CD8-positive, alpha-beta memory T cell (primary cell): Measurements from ENCODE around the gene UNC5C. TPM values are rescaled to one million over a fixed set of nuclear protein-coding genes. Genes with fewer than 3 reads are reported as not detected.

Source experiments
- CTCF ChIA-PET: fragments of 350-600 bp; sonication (Branson Sonifier 250); formaldehyde crosslinking; loops from one replicate; lab custom pipeline; 2021; ENCODE audit warnings: antibody characterized with exemption; lab: Charles Lee
- POLR2A ChIA-PET: fragments of 350-600 bp; sonication (Branson Sonifier 250); formaldehyde crosslinking; loops from one replicate; lab custom pipeline; 2021; ENCODE audit warnings: antibody characterized with exemption; lab: Charles Lee
- DNase-seq, 5 donors: peaks; one replicate each; pipeline versions ENCODE4 v3.0.0 to v3.0.0-alpha.2; 2020 to 2022; ENCODE audit warnings: mixed read lengths in 1 of 5
- H3K27ac ChIP-seq: one replicate; pipeline ENCODE4 v1.7.0; 2013; ENCODE audit warnings: low read depth, mild to moderate bottlenecking, low read length, moderate library complexity
- H3K27me3 ChIP-seq: 2 replicates; pipeline ENCODE4 v1.7.0; 2013; ENCODE audit warnings: low read length, mild to moderate bottlenecking; ENCODE audit not compliant: insufficient read depth, poor library complexity, severe bottlenecking
- H3K36me3 ChIP-seq: 2 replicates; pipeline ENCODE4 v1.7.0; 2013; ENCODE audit warnings: mild to moderate bottlenecking, low read length, moderate library complexity; ENCODE audit not compliant: insufficient read depth
- H3K4me1 ChIP-seq: 2 replicates; pipeline ENCODE4 v1.7.0; 2013; ENCODE audit warnings: mild to moderate bottlenecking, low read length, moderate library complexity; ENCODE audit not compliant: insufficient read depth
- H3K4me3 ChIP-seq: 2 replicates; pipeline ENCODE4 v1.7.0; 2013; ENCODE audit warnings: mild to moderate bottlenecking, low read length
- H3K9me3 ChIP-seq: 2 replicates; pipeline ENCODE4 v1.7.0; 2013; ENCODE audit warnings: mild to moderate bottlenecking, low read length
- H3K27ac Mint-ChIP-seq, 8 donors: one replicate each; pipeline ENCODE4 v1.8.0; 2020 to 2021; ENCODE audit warnings: mixed read lengths in 8 of 8, mild to moderate bottlenecking in 6 of 8, inconsistent platforms in 3 of 8, moderate library complexity in 3 of 8
- H3K27me3 Mint-ChIP-seq, 2 donors: one replicate each; pipeline ENCODE4 v1.8.0; 2020 to 2021; ENCODE audit warnings: mixed read lengths in 2 of 2, mild to moderate bottlenecking in 1 of 2, moderate library complexity in 1 of 2
- H3K36me3 Mint-ChIP-seq, 3 donors: one replicate each; pipeline ENCODE4 v1.8.0; 2020 to 2021; ENCODE audit warnings: mixed read lengths in 3 of 3, inconsistent platforms in 1 of 3, mild to moderate bottlenecking in 1 of 3
- H3K4me1 Mint-ChIP-seq, 3 donors: one replicate each; pipeline ENCODE4 v1.8.0; 2020 to 2021; ENCODE audit warnings: mixed read lengths in 3 of 3, inconsistent platforms in 1 of 3, mild to moderate bottlenecking in 1 of 3
- H3K4me3 Mint-ChIP-seq, 7 donors: one replicate each; pipeline ENCODE4 v1.8.0; 2020 to 2021; ENCODE audit warnings: mixed read lengths in 7 of 7, mild to moderate bottlenecking in 6 of 7, moderate library complexity in 4 of 7, inconsistent platforms in 2 of 7
- H3K9me3 Mint-ChIP-seq, 5 donors: one replicate each; pipeline ENCODE4 v1.8.0; 2020 to 2022; ENCODE audit warnings: mixed read lengths in 5 of 5, mild to moderate bottlenecking in 3 of 5, moderate library complexity in 2 of 5, inconsistent platforms in 1 of 5
- polyA plus RNA-seq: library from polyadenylated mRNA; unstranded; fragments of 300-500 nt; fragmentation: Illumina TruSeq; gene quantifications from one replicate; pipeline ENCODE4 v1.2.3, GENCODE V29; 2021
- total RNA-seq, 2 experiments: library from RNA; stranded (reverse); gene quantifications; one replicate each; pipeline ENCODE4 v1.2.3, GENCODE V29; 2021

UNC5C gene
- total and polyA plus RNA-seq, 3 experiments from 2014 or later, result not detected

DNA sequence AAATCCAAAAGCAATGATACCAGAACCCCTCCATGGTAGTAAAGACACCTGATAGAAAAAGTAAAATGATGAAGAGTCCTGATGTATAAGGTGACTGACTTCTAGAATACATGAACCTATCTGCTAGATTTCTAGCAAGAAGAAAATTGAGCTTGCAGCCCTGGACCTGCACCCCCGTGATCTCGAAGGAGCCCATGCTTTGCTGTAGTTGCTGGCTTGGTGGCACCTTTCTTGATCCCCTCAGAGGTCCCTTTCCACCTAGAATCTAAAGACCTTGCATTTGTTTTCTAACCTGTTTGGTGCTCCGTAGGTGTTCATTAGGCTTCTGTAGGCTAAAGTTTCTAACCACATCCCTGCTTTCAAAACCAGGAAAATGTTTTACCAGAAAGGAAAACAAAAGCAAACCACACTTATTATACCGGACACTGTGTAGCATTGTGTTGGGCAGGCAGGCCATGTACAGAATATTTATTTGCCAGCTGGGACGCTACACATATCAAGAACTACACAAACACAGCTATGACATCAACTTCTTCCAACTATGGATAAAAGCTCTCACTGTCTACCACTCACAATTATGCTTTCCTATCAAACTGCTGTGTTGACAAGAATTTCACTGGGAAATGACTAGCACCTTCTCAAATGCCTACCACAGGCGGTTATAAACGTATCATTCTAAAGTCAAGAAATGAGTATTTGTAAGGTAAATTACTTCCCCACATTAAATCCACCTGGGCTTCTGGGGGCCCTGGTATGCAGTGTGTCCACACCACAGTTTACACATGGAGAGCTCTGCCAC, 316.2 kb downstream of the UNC5C start:
- DNase-seq, result no peak
- H3K27me3 Mint-ChIP-seq, result no peaks in the 10 kb centered on the region
- ChIA-PET POLR2A (no interaction called here), CTCF (no interaction called here)
- H3K4me3 Mint-ChIP-seq, result no peak overlapping the region
- no peaks in the 10 kb centered on the region for H3K9me3 Mint-ChIP-seq
- no peaks in the 10 kb centered on the region for H3K27me3 ChIP-seq
- H3K9me3 ChIP-seq, result no peaks in the 10 kb centered on the region
- H3K4me1 ChIP-seq, result no peaks in the 10 kb centered on the region
- H3K27ac ChIP-seq, result no peak overlapping the region
- H3K36me3 Mint-ChIP-seq, result no peaks in the 10 kb centered on the region
- no peak overlapping the region for H3K4me3 ChIP-seq
- no peaks in the 10 kb centered on the region for H3K36me3 ChIP-seq
- no peak overlapping the region for H3K27ac Mint-ChIP-seq
- no peaks in the 10 kb centered on the region for H3K4me1 Mint-ChIP-seq

DNA sequence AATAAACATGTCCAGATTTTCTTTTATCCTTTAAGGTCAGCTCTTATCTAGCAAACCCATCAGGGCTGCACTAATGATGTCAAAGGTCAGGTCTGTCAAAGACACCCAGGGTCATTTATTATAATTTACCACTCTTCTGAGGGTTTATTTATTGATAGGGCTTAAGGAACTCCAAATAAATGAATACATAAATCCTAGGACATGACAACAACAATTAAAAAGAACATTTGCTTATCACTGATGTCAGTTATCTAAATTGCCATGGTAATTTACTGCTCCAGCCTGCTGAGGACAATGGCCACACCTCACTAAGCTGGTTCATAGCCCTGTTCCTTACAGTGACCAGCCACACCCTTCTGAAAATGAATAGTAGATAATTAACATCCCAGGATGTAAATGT, 317.1 kb downstream of the UNC5C start:
- Histone ChIP-seq H3K27ac (no peak overlapping the region), H3K27me3 (no peaks in the 10 kb centered on the region), H3K36me3 (no peaks in the 10 kb centered on the region), H3K4me3 (no peak overlapping the region), H3K9me3 (no peaks in the 10 kb centered on the region), H3K4me1 (no peaks in the 10 kb centered on the region)
- H3K36me3 Mint-ChIP-seq, result no peaks in the 10 kb centered on the region
- POLR2A ChIA-PET, result no interaction called here
- no peak overlapping the region for H3K4me3 Mint-ChIP-seq
- no peak overlapping the region for H3K27ac Mint-ChIP-seq
- DNase-seq, result no peak
- H3K4me1 Mint-ChIP-seq, result no peaks in the 10 kb centered on the region
- H3K27me3 Mint-ChIP-seq, result no peaks in the 10 kb centered on the region
- H3K9me3 Mint-ChIP-seq, result no peaks in the 10 kb centered on the region
- CTCF ChIA-PET, result no interaction called here

DNA sequence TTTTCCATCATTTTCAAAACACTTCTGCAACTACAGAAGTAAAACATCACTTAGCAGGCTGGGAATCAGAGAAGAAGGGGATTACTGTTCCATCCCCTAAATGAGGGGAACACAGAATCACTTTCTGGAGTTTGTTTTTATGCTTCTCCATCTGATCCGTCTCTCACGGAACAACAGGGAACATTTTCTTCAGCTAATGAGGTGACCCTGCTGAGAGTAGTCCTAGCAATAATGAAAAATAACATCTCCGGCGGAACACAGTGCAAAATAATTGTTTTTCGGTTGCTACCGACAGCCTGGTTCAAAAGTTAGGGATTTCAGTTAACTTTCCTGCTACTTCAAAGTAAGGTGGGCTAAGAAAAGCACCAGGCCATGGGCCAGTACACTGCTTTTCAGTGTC, 322.9 kb downstream of the UNC5C start:
- no peak overlapping the region for H3K27ac ChIP-seq
- H3K36me3 Mint-ChIP-seq, result no peaks in the 10 kb centered on the region
- POLR2A ChIA-PET, result no interaction called here
- no peak overlapping the region for H3K27ac Mint-ChIP-seq
- H3K4me3 ChIP-seq, result no peak overlapping the region
- H3K4me3 Mint-ChIP-seq, result no peak overlapping the region
- H3K4me1 Mint-ChIP-seq, result no peaks in the 10 kb centered on the region
- H3K4me1 ChIP-seq, result no peaks in the 10 kb centered on the region
- no peaks in the 10 kb centered on the region for H3K9me3 Mint-ChIP-seq
- H3K27me3 ChIP-seq, result no peaks in the 10 kb centered on the region
- no peak for DNase-seq
- CTCF ChIA-PET, result no interaction called here
- no peaks in the 10 kb centered on the region for H3K36me3 ChIP-seq
- no peaks in the 10 kb centered on the region for H3K27me3 Mint-ChIP-seq
- H3K9me3 ChIP-seq, result no peaks in the 10 kb centered on the region

DNA sequence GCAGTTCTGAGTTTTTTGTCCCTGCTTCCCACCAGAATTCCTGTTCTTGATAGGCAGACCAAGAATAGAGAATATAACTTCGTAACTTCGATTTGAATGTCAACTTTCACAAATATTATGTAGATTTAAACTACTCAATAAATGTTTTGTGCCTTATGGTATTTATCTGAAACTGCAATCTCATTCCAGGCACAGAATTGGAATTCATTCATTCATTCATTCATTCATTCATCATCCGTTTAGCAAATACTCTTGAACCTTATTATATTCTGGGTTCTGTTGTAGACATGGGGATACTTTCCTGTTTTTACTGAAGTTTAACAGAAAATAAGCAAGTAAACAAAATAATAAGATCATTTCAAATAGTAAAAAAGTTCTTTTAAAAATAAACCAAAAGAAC, 324.4 kb downstream of the UNC5C start:
- no peaks in the 10 kb centered on the region for H3K36me3 Mint-ChIP-seq
- no peaks in the 10 kb centered on the region for H3K27me3 ChIP-seq
- ChIA-PET POLR2A (no interaction called here), CTCF (no interaction called here)
- no peak overlapping the region for H3K4me3 ChIP-seq
- no peak overlapping the region for H3K27ac Mint-ChIP-seq
- H3K9me3 Mint-ChIP-seq, result no peaks in the 10 kb centered on the region
- H3K27me3 Mint-ChIP-seq, result no peaks in the 10 kb centered on the region
- H3K27ac ChIP-seq, result no peak overlapping the region
- H3K4me1 ChIP-seq, result no peaks in the 10 kb centered on the region
- H3K4me1 Mint-ChIP-seq, result no peaks in the 10 kb centered on the region
- H3K36me3 ChIP-seq, result no peaks in the 10 kb centered on the region
- DNase-seq, result no peak
- H3K4me3 Mint-ChIP-seq, result no peak overlapping the region
- H3K9me3 ChIP-seq, result no peaks in the 10 kb centered on the region

DNA sequence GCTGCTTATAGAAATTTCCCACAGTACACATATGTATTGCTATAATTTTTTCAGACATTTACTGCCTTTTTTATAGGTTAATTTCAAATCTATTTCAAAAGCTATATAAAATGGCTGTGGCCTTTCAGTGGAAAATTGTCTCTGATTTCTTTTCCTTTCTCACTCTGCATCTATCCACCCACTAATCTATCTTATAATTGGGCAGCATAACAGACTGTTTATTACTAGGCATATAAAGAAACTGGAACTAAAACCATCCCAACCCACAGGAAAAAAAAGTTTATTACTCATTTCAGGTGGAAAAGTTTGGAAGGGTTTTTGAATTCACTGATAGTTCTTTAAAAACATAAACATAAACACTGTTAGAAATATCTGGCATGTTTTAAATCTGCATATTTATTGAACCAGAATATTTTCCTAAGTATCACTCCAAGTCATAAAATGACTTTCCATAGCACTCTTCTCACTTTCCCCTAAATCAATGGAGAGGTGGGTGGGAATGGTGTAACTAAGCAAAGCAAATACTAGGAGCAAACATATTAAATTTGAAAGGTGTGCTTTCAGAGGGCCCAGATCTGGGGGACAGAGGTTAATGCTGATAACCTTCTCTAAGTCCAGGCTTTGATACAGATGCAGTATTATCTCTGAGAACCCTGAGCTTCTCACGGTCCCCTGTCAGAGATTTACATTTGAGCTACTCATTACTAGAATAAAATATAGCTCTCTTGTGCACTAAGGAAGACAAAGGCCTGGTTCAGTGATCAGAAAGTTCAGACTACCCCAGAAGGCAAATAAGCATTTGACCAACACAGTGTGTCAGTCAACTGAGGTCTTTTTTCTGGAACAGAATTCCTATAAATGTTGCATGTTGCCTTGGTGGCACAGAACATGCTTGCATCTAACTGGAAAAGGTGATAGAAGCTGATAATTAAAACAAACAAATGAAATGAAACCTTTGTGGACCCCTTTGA, 328.3 kb downstream of the UNC5C start:
- Histone ChIP-seq H3K27ac (no peak overlapping the region), H3K36me3 (no peaks in the 10 kb centered on the region), H3K4me3 (no peak overlapping the region), H3K27me3 (no peaks in the 10 kb centered on the region), H3K4me1 (no peaks in the 10 kb centered on the region), H3K9me3 (no peaks in the 10 kb centered on the region)
- no peak for DNase-seq
- CTCF ChIA-PET, result no interaction called here
- Mint-ChIP-seq H3K27ac (no peak overlapping the region), H3K27me3 (peaks cover 0 to 6% of the 10 kb centered on the region in 2 donors), H3K36me3 (no peaks in the 10 kb centered on the region), H3K4me3 (no peak overlapping the region), H3K9me3 (no peaks in the 10 kb centered on the region), H3K4me1 (no peaks in the 10 kb centered on the region)
- POLR2A ChIA-PET, result no interaction called here

DNA sequence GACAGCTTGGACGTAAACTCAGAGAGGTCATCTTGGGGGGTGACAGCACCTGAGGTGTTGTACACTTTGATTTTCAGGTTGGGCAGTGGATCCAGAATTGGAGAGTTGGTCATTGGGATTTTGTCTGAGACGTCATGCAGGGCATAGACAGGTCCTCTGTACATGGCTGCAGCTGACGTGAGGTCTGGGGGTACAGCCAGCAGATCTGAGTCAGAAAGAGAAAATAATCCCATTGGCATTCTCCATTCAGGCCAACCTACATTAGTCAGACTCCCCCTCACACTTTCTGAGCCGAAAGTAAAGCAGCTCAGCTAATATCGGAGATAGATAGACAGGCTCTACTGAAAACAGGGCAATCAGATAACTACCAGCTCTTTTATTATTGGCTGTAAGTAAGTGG, 329.7 kb downstream of the UNC5C start:
- H3K4me3 ChIP-seq, result no peak overlapping the region
- no peaks in the 10 kb centered on the region for H3K9me3 ChIP-seq
- H3K27ac ChIP-seq, result no peak overlapping the region
- Mint-ChIP-seq H3K9me3 (no peaks in the 10 kb centered on the region), H3K27ac (no peak overlapping the region), H3K27me3 (peaks cover 0 to 6% of the 10 kb centered on the region in 2 donors), H3K4me1 (no peaks in the 10 kb centered on the region), H3K4me3 (no peak overlapping the region), H3K36me3 (no peaks in the 10 kb centered on the region)
- no peak for DNase-seq
- H3K27me3 ChIP-seq, result no peaks in the 10 kb centered on the region
- CTCF ChIA-PET, result no interaction called here
- H3K36me3 ChIP-seq, result no peaks in the 10 kb centered on the region
- no peaks in the 10 kb centered on the region for H3K4me1 ChIP-seq
- POLR2A ChIA-PET, result no interaction called here

DNA sequence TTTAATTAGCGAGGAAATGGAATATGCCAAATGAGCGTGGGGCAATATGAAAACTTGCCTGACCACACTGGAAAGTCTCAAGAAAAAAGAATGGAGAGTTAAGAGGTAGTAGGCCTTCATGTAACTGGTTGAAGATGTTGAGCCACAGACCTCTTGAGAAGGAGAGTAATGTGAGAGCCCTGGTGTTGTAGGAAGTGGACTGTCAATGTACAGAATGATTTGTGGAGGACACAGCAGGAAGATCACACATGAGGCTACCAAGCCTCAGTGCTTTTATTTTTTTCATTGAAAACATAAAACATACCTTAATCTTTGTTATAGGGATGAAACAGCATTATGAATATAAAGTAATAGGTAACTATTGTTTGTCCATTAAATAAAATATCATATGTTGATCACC, 331.6 kb downstream of the UNC5C start:
- Histone ChIP-seq H3K9me3 (no peaks in the 10 kb centered on the region), H3K4me3 (no peak overlapping the region), H3K27ac (no peak overlapping the region), H3K36me3 (no peaks in the 10 kb centered on the region), H3K4me1 (no peaks in the 10 kb centered on the region), H3K27me3 (no peaks in the 10 kb centered on the region)
- Mint-ChIP-seq H3K27me3 (peaks cover 3 to 6% of the 10 kb centered on the region in 2 donors), H3K4me1 (no peaks in the 10 kb centered on the region), H3K9me3 (no peaks in the 10 kb centered on the region), H3K27ac (no peak overlapping the region), H3K36me3 (no peaks in the 10 kb centered on the region), H3K4me3 (no peak overlapping the region)
- POLR2A ChIA-PET, result no interaction called here
- CTCF ChIA-PET, result no interaction called here
- no peak for DNase-seq

DNA sequence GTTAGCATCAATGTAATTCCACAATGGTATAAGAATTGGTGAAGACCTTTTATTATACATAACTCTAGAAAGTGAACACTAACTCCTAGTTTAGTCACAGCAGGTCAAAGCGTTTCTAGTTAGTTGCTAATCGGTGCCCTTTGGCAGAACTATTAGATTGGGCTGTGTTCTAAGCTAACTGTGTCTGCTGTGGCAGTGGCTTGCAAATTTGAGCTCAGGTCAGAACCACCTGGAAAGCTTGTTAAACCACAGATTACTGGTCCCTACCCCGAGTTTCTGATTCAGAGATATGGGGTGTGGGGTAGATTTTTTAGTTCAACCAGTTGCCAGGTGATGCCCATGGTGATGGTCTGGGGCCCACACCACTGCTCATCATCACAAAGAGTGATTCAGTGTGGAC, 332.1 kb downstream of the UNC5C start:
- no peaks in the 10 kb centered on the region for H3K27me3 ChIP-seq
- Mint-ChIP-seq H3K36me3 (no peaks in the 10 kb centered on the region), H3K4me3 (no peak overlapping the region), H3K27ac (no peak overlapping the region), H3K9me3 (no peaks in the 10 kb centered on the region), H3K4me1 (no peaks in the 10 kb centered on the region), H3K27me3 (peaks cover 3 to 6% of the 10 kb centered on the region in 2 donors)
- no peaks in the 10 kb centered on the region for H3K36me3 ChIP-seq
- no peaks in the 10 kb centered on the region for H3K4me1 ChIP-seq
- no peaks in the 10 kb centered on the region for H3K9me3 ChIP-seq
- no peak for DNase-seq
- ChIA-PET POLR2A (no interaction called here), CTCF (no interaction called here)
- no peak overlapping the region for H3K4me3 ChIP-seq
- H3K27ac ChIP-seq, result no peak overlapping the region
